GM12875 (cell line): ENCODE measurements around the gene FUT6.

Source experiments
- H3K4me3 ChIP-seq: one replicate; pipeline ENCODE4 v1.5.1; 2011; ENCODE audit warnings: low read depth, low read length, control low read depth
- TF ChIP-seq, protein P1 (sequence below): IDR thresholded peaks from 2 replicates; pipeline ENCODE4 v1.5.1; 2011; ENCODE audit warnings: low read depth, mild to moderate bottlenecking, control low read depth, inconsistent platforms, low read length, moderate library complexity, borderline replicate concordance; ENCODE audit not compliant: insufficient read depth

The FUT6 gene

DNA sequence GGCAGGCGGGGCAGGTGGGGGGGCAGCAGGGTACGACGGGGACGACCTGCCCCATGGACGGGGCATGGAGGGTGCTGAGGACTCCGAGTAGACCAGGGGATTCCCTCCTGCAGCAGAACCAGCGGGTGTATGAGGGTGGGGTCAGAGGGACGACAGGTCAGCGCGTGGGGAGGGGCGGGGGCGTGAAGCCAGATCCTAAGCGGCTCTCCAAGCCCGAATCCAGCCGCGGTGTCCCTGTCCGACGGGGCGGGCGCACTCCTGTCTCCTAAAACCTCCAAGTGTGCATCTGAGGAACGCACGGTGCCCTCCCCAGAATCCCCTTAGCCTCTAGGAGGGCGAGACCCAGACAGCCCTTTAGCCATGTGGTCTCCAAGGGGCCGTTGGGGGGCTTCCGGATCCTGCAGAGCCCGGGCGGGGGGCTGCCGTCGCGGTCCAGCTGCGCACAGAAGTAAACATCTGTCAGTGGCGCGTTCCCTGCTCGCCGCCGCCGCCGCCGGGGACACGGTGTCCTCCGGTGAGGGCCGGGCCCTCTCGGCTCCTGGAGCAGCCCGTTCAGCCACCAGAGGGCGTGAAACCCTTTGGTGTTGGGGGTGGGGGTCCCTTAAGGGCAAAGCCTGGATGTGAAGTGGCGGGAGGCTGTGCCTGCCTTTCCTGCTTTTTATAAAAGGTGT lies 33.9 kb downstream of the FUT6 start:
- TF ChIP-seq, protein P1, sequence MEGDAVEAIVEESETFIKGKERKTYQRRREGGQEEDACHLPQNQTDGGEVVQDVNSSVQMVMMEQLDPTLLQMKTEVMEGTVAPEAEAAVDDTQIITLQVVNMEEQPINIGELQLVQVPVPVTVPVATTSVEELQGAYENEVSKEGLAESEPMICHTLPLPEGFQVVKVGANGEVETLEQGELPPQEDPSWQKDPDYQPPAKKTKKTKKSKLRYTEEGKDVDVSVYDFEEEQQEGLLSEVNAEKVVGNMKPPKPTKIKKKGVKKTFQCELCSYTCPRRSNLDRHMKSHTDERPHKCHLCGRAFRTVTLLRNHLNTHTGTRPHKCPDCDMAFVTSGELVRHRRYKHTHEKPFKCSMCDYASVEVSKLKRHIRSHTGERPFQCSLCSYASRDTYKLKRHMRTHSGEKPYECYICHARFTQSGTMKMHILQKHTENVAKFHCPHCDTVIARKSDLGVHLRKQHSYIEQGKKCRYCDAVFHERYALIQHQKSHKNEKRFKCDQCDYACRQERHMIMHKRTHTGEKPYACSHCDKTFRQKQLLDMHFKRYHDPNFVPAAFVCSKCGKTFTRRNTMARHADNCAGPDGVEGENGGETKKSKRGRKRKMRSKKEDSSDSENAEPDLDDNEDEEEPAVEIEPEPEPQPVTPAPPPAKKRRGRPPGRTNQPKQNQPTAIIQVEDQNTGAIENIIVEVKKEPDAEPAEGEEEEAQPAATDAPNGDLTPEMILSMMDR = peak; percentile 61
- no peak overlapping the region for H3K4me3 ChIP-seq

DNA sequence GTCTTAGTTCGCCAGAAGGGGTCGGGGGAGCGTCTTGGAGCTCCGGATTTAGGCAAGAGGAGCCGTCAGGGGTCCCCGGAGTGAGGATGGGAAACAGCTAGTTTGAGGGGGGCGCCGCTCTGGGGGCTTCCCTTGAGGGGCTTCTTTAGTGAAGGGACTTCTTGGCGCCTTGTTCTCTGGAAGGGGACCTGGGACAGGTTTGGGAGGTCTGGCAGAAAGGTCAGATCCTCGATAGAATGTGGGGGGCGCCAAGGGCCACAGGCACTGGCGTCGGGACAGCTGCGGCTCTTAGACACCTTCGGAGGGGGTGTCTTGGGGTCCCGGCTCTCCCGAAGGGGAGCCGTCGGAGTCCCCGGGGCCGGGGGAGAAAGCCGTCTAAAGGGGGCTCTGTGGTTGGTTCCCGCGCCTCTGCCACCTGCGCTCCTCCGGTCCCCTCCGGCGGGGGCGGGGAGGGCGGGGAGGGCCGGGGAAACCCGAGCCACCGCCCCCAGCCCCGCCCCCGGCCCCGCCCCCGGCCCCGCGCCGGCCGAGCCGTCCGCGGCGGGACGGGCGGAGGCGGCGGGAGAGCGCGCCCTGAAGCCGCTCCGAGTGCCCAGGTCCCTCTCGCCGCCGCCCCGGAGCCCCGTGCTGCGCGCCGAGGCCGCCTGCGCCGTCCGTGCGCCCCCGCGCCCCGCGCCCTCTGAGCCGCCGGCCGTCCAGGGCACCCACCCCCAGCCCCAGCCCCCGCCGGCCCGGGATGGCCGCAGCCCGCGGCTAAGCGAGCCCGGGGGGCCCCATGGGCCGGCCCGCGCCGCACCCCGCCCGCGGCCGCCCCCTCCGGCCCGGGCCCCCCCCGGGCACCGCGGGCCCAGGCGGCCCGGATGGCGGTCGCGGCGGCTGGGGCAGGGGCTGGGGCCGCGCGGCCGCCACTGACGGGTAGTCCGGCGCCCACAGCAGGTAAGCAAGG lies 34.7 kb downstream of the FUT6 start, which contains the start of gene NRTN:
Gene NRTN (plus strand): TSS at position 552 of the 946 bp plus-strand sequence. CDS start 19,099 bp downstream, outside the sequence.
- TF ChIP-seq, protein P1 = no peak
- no peak within 1 kb of the TSS for H3K4me3 ChIP-seq

DNA sequence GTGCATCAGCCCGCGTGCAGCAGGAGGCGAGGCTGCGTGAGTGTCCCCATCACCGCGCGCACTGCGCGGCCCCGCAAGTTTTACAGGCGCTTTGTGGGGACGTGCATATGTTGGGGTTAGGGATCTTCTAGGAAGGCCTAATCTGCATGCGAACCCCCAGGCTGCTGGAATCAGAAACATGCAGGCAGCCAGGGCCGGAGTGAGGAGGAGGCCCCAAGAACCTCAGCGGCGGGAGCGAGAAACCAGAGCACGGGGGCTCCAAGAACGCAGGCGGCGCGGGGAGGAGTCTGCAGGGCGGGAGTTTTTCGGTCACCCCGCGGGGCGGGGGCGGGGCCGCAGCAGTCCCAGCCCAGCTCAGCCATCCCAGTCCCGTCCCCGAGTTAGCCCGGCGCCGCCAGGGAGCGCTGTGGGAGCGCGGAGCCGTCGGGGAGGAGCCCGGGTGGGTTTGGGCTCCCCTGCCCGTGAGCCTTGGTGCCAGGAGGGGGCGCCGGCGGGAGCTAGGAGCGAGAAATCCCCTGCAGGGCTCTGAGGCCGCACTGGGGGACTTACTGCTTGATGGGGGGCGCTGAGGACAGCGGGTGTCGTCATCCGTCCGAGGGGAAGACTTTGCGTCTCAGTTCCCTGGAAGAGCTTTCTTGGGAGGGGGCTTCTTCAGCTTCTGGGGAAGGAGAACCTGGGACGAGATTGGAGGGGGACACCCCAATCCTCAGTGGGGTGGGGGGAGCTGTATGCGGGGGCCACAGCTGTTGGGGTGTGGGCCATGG lies 35.6 kb downstream of the FUT6 start:
- H3K4me3 ChIP-seq = no peak overlapping the region
- TF ChIP-seq, protein P1 = peak; percentile 98

DNA sequence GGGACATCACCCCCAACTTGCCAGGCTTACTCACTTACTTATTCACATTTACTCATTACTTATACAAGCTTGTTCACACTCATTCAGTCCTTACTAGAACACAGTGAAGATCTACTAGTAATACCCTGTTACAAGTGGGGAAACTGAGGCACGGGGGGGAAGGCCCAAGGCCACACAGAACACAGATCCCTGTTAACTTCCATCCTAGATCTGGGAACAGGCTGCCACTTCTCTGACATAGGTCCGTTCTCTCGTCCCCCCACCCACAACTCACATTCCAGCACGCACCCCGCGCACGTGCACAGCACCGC lies 36.1 kb downstream of the FUT6 start:
- TF ChIP-seq, protein P1 = no peak
- no peak overlapping the region for H3K4me3 ChIP-seq

DNA sequence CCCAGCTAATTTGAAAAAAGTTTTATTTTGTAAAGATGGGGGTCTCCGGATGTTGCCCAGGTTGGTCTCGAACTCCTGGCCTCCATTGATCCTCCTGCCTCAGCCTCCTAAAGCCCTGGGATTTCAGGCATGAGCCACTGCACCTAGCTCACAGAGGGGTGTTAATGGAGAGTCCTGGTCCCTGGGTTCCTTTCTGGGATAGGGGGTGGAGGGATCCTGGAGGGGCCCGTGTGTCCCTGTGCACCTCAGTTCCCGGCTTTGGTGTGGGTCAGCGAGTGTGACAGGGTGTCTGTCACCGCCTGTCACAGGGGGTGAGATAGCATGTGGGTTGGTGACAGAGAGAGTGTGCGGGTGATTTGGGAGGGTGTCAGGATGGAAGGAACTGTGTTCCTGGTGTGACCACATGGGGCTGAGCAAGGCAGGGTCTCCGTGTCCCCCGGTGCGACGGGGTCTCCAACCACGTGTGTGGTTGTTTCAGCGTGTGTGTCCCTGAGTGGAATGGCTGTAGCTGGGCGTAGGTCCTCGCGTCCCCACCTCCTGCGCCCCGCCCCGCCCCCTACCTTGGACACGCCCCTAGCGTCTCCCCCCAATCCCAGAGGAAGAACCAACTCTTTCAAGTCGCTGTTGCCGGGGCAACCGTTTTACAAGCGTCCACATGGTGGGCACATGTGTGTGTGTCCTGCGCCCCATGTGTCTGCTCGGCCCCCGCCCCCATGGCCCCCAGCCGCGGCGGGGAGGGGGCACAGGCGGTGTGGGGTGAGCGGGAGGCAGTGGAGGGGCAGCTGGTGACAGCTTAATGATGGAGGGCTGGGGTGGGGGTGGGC lies 37.5 kb downstream of the FUT6 start:
- TF ChIP-seq, protein P1 = no peak
- H3K4me3 ChIP-seq = no peak overlapping the region
